ENCODE results near the gene MYRFL.

The MYRFL gene

DNA sequence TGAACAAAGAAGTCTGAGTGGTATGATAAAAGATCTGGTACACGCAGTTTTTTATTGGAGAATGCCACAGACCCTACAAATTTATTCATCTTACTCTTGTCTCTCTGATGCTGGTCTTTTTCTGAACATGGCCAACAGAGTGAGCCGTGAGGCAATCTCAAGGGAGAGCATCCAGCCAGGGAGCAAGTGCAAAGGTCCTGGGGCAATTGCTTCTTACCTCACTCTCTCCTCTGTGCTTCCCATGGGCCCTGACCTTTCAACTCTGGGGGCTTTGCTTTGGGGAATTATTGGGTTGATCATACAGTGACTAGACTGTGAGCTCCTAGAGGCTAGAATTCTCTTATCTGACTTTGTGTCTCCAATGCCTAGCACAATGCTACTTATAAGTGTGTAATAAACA lies 171.7 kb downstream of the MYRFL start:
- Histone ChIP-seq H3K4me3 (ENCODE audit: low read depth, low read length) (no peak overlapping the region), H3K36me3 (ENCODE audit: control insufficient read depth, insufficient read depth, low read length) (no peaks in the 10 kb centered on the region), H3K27me3 (ENCODE audit: control insufficient read depth, insufficient read depth, low read length) (no peaks in the 10 kb centered on the region), H3K9ac (ENCODE audit: low read depth, low read length) (no peak overlapping the region), H3K4me1 (ENCODE audit: control insufficient read depth, insufficient read depth, low read length) (no peaks in the 10 kb centered on the region), H3K9me3 (ENCODE audit: control insufficient read depth, insufficient read depth, low read length) (no peaks in the 10 kb centered on the region)

DNA sequence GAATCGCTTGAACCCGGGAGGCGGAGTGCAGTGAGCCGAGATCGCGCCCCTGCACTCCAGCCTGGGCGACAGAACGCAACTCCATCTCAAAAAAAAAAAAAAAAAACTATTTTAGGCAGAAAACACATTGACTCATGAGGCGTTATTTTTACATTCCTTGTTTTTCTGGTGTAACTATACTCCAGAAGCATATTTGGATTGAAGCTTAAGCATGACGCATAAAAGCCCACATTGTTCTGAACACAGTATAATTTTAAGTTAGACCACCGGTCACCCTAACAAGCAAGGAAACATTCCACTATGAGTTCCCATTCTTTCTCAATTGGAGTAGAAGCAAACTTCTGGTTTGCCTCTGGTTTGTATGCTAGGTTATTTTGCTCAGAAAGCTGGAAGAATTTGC lies 173.0 kb downstream of the MYRFL start:
- no peaks in the 10 kb centered on the region for H3K36me3 ChIP-seq (ENCODE audit: control insufficient read depth, insufficient read depth, low read length)
- no peaks in the 10 kb centered on the region for H3K4me1 ChIP-seq (ENCODE audit: control insufficient read depth, insufficient read depth, low read length)
- H3K9me3 ChIP-seq (ENCODE audit: control insufficient read depth, insufficient read depth, low read length), result no peaks in the 10 kb centered on the region
- H3K27me3 ChIP-seq (ENCODE audit: control insufficient read depth, insufficient read depth, low read length), result no peaks in the 10 kb centered on the region
- H3K9ac ChIP-seq (ENCODE audit: low read depth, low read length), result no peak overlapping the region
- H3K4me3 ChIP-seq (ENCODE audit: low read depth, low read length), result no peak overlapping the region

DNA sequence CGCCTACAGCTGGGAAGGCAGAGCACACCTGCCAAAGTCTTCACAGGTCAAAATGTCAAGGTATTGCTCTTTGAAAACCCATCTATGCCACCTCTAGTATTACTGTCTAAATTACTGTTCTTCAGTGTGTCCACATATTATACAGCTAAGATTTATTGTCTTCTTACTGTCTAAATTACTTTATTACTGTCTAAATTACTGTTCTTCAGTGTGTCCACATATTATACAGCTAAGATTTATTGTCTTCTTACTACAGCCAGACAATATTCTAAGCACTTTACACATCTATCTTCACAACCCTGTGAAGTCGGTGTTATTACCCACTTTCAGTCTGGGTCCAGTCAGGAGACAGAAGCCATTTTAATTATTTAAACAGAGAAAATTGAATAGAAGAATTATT lies 173.9 kb downstream of the MYRFL start:
- Histone ChIP-seq H3K9me3 (ENCODE audit: control insufficient read depth, insufficient read depth, low read length) (no peaks in the 10 kb centered on the region), H3K4me1 (ENCODE audit: control insufficient read depth, insufficient read depth, low read length) (no peaks in the 10 kb centered on the region), H3K27me3 (ENCODE audit: control insufficient read depth, insufficient read depth, low read length) (no peaks in the 10 kb centered on the region)

GRCh38 chr12:69999561-69999960 lies 174.5 kb downstream of the MYRFL start:
- Histone ChIP-seq H3K36me3 (ENCODE audit: control insufficient read depth, insufficient read depth, low read length) (no peaks in the 10 kb centered on the region), H3K9me3 (ENCODE audit: control insufficient read depth, insufficient read depth, low read length) (no peaks in the 10 kb centered on the region), H3K27me3 (ENCODE audit: control insufficient read depth, insufficient read depth, low read length) (no peaks in the 10 kb centered on the region), H3K9ac (ENCODE audit: low read depth, low read length) (no peak overlapping the region), H3K4me1 (ENCODE audit: control insufficient read depth, insufficient read depth, low read length) (no peaks in the 10 kb centered on the region), H3K4me3 (ENCODE audit: low read depth, low read length) (no peak overlapping the region)

More for the DNA sequence above, 173.9 kb downstream of the MYRFL start:
- Histone ChIP-seq H3K4me3 (ENCODE audit: low read depth, low read length) (no peak overlapping the region), H3K36me3 (ENCODE audit: control insufficient read depth, insufficient read depth, low read length) (no peaks in the 10 kb centered on the region), H3K9ac (ENCODE audit: low read depth, low read length) (no peak overlapping the region)

GRCh38 chr12:70002097-70002911 lies 177.3 kb downstream of the MYRFL start:
- Histone ChIP-seq H3K9me3 (ENCODE audit: control insufficient read depth, insufficient read depth, low read length) (no peaks in the 10 kb centered on the region), H3K36me3 (ENCODE audit: control insufficient read depth, insufficient read depth, low read length) (no peaks in the 10 kb centered on the region), H3K9ac (ENCODE audit: low read depth, low read length) (no peak overlapping the region), H3K4me3 (ENCODE audit: low read depth, low read length) (no peak overlapping the region), H3K4me1 (ENCODE audit: control insufficient read depth, insufficient read depth, low read length) (no peaks in the 10 kb centered on the region), H3K27me3 (ENCODE audit: control insufficient read depth, insufficient read depth, low read length) (no peaks in the 10 kb centered on the region)

GRCh38 chr12:70002912-70003255 lies 177.9 kb downstream of the MYRFL start:
- Histone ChIP-seq H3K9ac (ENCODE audit: low read depth, low read length) (no peak overlapping the region), H3K4me1 (ENCODE audit: control insufficient read depth, insufficient read depth, low read length) (no peaks in the 10 kb centered on the region), H3K27me3 (ENCODE audit: control insufficient read depth, insufficient read depth, low read length) (no peaks in the 10 kb centered on the region), H3K4me3 (ENCODE audit: low read depth, low read length) (no peak overlapping the region), H3K9me3 (ENCODE audit: control insufficient read depth, insufficient read depth, low read length) (no peaks in the 10 kb centered on the region), H3K36me3 (ENCODE audit: control insufficient read depth, insufficient read depth, low read length) (no peaks in the 10 kb centered on the region)

DNA sequence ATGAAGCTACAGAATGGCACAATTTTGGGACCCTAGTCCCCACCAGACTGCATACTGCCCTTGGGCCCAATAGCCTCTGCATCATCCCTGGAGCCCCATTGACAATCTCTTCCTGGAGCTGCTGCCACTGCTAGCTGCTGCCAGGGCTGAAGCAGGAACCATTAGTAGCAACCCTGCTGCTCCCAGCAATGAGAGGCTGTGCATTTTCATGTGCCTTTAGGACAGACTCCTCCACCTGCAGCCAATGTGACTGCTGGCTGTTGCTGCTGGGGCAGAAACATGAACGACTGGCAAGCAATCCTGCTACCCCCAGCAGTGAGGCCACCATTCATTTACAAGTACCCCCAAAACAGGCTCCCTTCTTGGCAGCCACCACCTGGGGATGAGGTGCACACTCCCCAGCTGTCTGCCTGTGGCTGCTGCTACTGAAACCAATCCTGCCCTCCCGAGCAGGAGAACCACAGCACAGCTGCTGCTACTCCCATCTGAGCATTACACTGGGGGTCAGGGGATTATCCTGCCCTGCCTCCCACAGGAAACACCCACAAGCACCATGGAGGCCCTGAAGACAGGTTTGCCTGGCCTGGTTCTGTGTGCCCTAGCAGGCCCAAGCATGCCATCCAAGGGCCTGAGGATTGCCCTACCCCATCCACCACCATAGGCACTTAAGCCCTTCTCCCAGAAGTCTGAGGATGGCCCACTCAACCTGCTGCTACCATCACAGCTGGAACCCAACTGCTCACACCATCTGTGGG lies 181.0 kb downstream of the MYRFL start:
- Histone ChIP-seq H3K4me1 (ENCODE audit: control insufficient read depth, insufficient read depth, low read length) (no peaks in the 10 kb centered on the region), H3K4me3 (ENCODE audit: low read depth, low read length) (no peak overlapping the region), H3K36me3 (ENCODE audit: control insufficient read depth, insufficient read depth, low read length) (no peaks in the 10 kb centered on the region), H3K27me3 (ENCODE audit: control insufficient read depth, insufficient read depth, low read length) (no peaks in the 10 kb centered on the region), H3K9me3 (ENCODE audit: control insufficient read depth, insufficient read depth, low read length) (no peaks in the 10 kb centered on the region), H3K9ac (ENCODE audit: low read depth, low read length) (no peak overlapping the region)

- H3K36me3 ChIP-seq (ENCODE audit: control insufficient read depth, insufficient read depth, low read length), result no peaks in the 10 kb centered on the region
- no peaks in the 10 kb centered on the region for H3K27me3 ChIP-seq (ENCODE audit: control insufficient read depth, insufficient read depth, low read length)
- no peak overlapping the region for H3K9ac ChIP-seq (ENCODE audit: low read depth, low read length)
- H3K9me3 ChIP-seq (ENCODE audit: control insufficient read depth, insufficient read depth, low read length), result no peaks in the 10 kb centered on the region
- no peak overlapping the region for H3K4me3 ChIP-seq (ENCODE audit: low read depth, low read length)
- no peaks in the 10 kb centered on the region for H3K4me1 ChIP-seq (ENCODE audit: control insufficient read depth, insufficient read depth, low read length)
Observed at GRCh38 chr12:70006619-70006973, 181.6 kb downstream of the MYRFL start.

DNA sequence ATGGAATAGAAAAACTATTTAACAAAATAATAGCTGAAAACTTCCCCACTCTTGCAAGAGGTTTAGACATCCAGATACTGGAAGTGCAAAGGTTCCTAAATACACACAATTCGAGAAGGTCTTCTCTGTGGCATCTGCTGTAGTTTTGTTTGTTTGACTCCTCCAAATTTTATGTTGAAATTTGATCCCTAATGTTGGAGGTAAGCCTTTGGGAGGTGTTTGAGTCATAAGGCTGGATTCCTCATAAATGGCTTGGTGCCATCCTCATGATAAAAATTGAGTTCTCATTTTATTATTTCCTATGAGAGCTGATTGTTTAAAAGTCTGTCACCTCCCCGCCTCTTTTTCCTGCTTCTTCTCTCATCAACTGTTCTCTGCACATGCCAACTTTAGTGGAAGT lies 182.7 kb downstream of the MYRFL start:
- H3K36me3 ChIP-seq (ENCODE audit: control insufficient read depth, insufficient read depth, low read length), result no peaks in the 10 kb centered on the region
- no peaks in the 10 kb centered on the region for H3K4me1 ChIP-seq (ENCODE audit: control insufficient read depth, insufficient read depth, low read length)
- H3K9me3 ChIP-seq (ENCODE audit: control insufficient read depth, insufficient read depth, low read length), result no peaks in the 10 kb centered on the region
- H3K4me3 ChIP-seq (ENCODE audit: low read depth, low read length), result no peak overlapping the region
- H3K9ac ChIP-seq (ENCODE audit: low read depth, low read length), result no peak overlapping the region
- H3K27me3 ChIP-seq (ENCODE audit: control insufficient read depth, insufficient read depth, low read length), result no peaks in the 10 kb centered on the region
